ENCODE data around the gene ATP6V0C. TPM values are rescaled to one million over a fixed set of nuclear protein-coding genes. Genes with fewer than 3 reads are reported as not detected.

Gene ATP6V0C
- polyA plus RNA-seq, 1 donor (not counting 4 experiments of a cell fraction or from before 2014, with no cell fraction given), result 11.4 TPM

- Histone ChIP-seq H3K27ac (ENCODE audit: control insufficient read depth, insufficient read depth, low read length) (peak overlapping the region; percentile 77), H2AFZ (ENCODE audit: control insufficient read depth, low read length) (no peak overlapping the region), H3K27me3 (ENCODE audit: control insufficient read depth, extremely low read depth, insufficient read depth, low read length) (no peaks in the 10 kb centered on the region), H3K79me2 (ENCODE audit: control insufficient read depth, insufficient read depth, low read length) (no peaks in the 10 kb centered on the region), H3K4me1 (ENCODE audit: control insufficient read depth, extremely low read depth, insufficient read depth, low read length) (peaks cover 14% of the 10 kb centered on the region), H3K36me3 (ENCODE audit: control insufficient read depth in 2 of 2, extremely low read depth in 1 of 2, insufficient read depth in 2 of 2, low read length in 2 of 2) (peaks cover 11 to 28% of the 10 kb centered on the region in 2 experiments), H3K4me3 (ENCODE audit: control insufficient read depth in 2 of 3, extremely low read depth in 1 of 3, insufficient read depth in 2 of 3, low read depth in 1 of 3, low read length in 3 of 3) (no peak overlapping the region), H3K4me2 (ENCODE audit: control insufficient read depth, extremely low read depth, insufficient read depth, low read depth, low read length) (peak overlapping the region; percentile 82), H3K9me1 (ENCODE audit: control insufficient read depth, extremely low read depth, insufficient read depth, low read length) (no peaks in the 10 kb centered on the region), H3K9ac (ENCODE audit: control insufficient read depth, extremely low read depth, insufficient read depth, low read length) (peak overlapping the region; percentile 79), H4K20me1 (ENCODE audit: control insufficient read depth, extremely low read depth, insufficient read depth, low read length) (no peaks in the 10 kb centered on the region), H3K9me3 (ENCODE audit: control insufficient read depth, low read depth, low read length) (no peaks in the 10 kb centered on the region)
- TF ChIP-seq EZH2 (IDR thresholded peaks at IDR 0.05; ENCODE audit: low read length), result no peak
- TF ChIP-seq CTCF (optimal IDR thresholded peaks at IDR 0.05 in 1 of 3, IDR thresholded peaks at IDR 0.05 in 1 of 3, conservative IDR thresholded peaks at IDR 0.05 in 1 of 3; ENCODE audit: extremely low read depth in 1 of 3, insufficient read depth in 2 of 3, low read length in 3 of 3), result no peak
- dilution Hi-C loops (cut with MboI; ENCODE audit: extremely low pct_ligation_motif_present, low sequenced_read_pairs), result no loop called here
- DNase-seq (ENCODE audit: low read depth, low spot score) (no peak), FAIRE-seq (no peak)
These were observed 17.0 kb downstream of the ATP6V0C start for GRCh38 chr16:2530629-2531318.

GRCh38 chr16:2531371-2531695 lies 17.6 kb downstream of the ATP6V0C start, which contains the start of gene CEMP1:
Gene CEMP1 (minus strand): TSS chr16:2531408. CDS start chr16:2531073, 335 bp downstream.
- Histone ChIP-seq H3K9me3 (ENCODE audit: control insufficient read depth, low read depth, low read length) (no peaks in the 10 kb centered on the region), H3K4me3 (ENCODE audit: control insufficient read depth in 2 of 3, extremely low read depth in 1 of 3, insufficient read depth in 2 of 3, low read depth in 1 of 3, low read length in 3 of 3) (peak within 1 kb of the TSS; percentile 48 to 76 (median 73)), H3K27ac (ENCODE audit: control insufficient read depth, insufficient read depth, low read length) (peak within 1 kb of the TSS; percentile 87), H3K9ac (ENCODE audit: control insufficient read depth, extremely low read depth, insufficient read depth, low read length) (peak within 1 kb of the TSS; percentile 86), H3K9me1 (ENCODE audit: control insufficient read depth, extremely low read depth, insufficient read depth, low read length) (no peaks in the 10 kb centered on the region), H3K36me3 (ENCODE audit: control insufficient read depth in 2 of 2, extremely low read depth in 1 of 2, insufficient read depth in 2 of 2, low read length in 2 of 2) (peaks cover 11 to 24% of the 10 kb centered on the region in 2 experiments), H3K79me2 (ENCODE audit: control insufficient read depth, insufficient read depth, low read length) (no peaks in the 10 kb centered on the region), H4K20me1 (ENCODE audit: control insufficient read depth, extremely low read depth, insufficient read depth, low read length) (no peaks in the 10 kb centered on the region), H3K4me1 (ENCODE audit: control insufficient read depth, extremely low read depth, insufficient read depth, low read length) (peaks cover 15% of the 10 kb centered on the region), H2AFZ (ENCODE audit: control insufficient read depth, low read length) (peak within 1 kb of the TSS; percentile 69), H3K4me2 (ENCODE audit: control insufficient read depth, extremely low read depth, insufficient read depth, low read depth, low read length) (peak within 1 kb of the TSS; percentile 93), H3K27me3 (ENCODE audit: control insufficient read depth, extremely low read depth, insufficient read depth, low read length) (no peaks in the 10 kb centered on the region)
- TF ChIP-seq EZH2 (IDR thresholded peaks at IDR 0.05; ENCODE audit: low read length) (no peak), CTCF (optimal IDR thresholded peaks at IDR 0.05 in 1 of 3, IDR thresholded peaks at IDR 0.05 in 1 of 3, conservative IDR thresholded peaks at IDR 0.05 in 1 of 3; ENCODE audit: extremely low read depth in 1 of 3, insufficient read depth in 2 of 3, low read length in 3 of 3) (no peak)
- FAIRE-seq, result peak; percentile 5
- no peak for DNase-seq (ENCODE audit: low read depth, low spot score)
- dilution Hi-C loops (cut with MboI; ENCODE audit: extremely low pct_ligation_motif_present, low sequenced_read_pairs), result no loop called here

All from keratinocyte (primary cell).